ENCODE measurements around the gene CEP295NL.

- TF ChIP-seq CTCF (IDR thresholded peaks at IDR 0.05) (no peak), PHF8 (IDR thresholded peaks at IDR 0.05; ENCODE audit: borderline replicate concordance, low read depth) (no peak), REST (IDR thresholded peaks at IDR 0.05) (no peak), RCOR1 (IDR thresholded peaks at IDR 0.05; ENCODE audit: low read depth, low read length) (no peak), MAX (IDR thresholded peaks at IDR 0.05) (no peak), CEBPB (IDR thresholded peaks at IDR 0.05) (no peak), EP300 (IDR thresholded peaks at IDR 0.05) (no peak), HEYL (CRISPR knock-in tag; IDR thresholded peaks at IDR 0.05) (no peak), POLR2A (IDR thresholded peaks at IDR 0.05; ENCODE audit: low read length) (no peak), SREBF2 (IDR thresholded peaks at IDR 0.05) (no peak), ZFP36 (IDR thresholded peaks at IDR 0.05; ENCODE audit: borderline replicate concordance, partially characterized antibody) (no peak)
These were observed 1.2 kb downstream of the CEP295NL start for GRCh38 chr17:78901806-78902205.

All from A549 (cell line).